ENCODE data around the gene PKIG.

- TF ChIP-seq EZH2 (IDR thresholded peaks at IDR 0.05; ENCODE audit: low read depth) (no peak), CTCF (conservative IDR thresholded peaks at IDR 0.05) (no peak; the same call in 1 of the 2 replicates)
Measured at GRCh38 chr20:44648579-44648978, 66.2 kb downstream of the PKIG start.
